RCC 7860 (cell line): Measurements from ENCODE around the gene ZXDC.

Experiments
- DNase-seq: peaks from one replicate; pipeline ENCODE4 v3.0.0-alpha.2; 2015; ENCODE audit warnings: low spot score
- FAIRE-seq: peaks from 2 replicates; lab custom pipeline; 2012; peaks lifted over from hg19 to GRCh38; lab: Jason Lieb, UNC

The ZXDC gene

DNA sequence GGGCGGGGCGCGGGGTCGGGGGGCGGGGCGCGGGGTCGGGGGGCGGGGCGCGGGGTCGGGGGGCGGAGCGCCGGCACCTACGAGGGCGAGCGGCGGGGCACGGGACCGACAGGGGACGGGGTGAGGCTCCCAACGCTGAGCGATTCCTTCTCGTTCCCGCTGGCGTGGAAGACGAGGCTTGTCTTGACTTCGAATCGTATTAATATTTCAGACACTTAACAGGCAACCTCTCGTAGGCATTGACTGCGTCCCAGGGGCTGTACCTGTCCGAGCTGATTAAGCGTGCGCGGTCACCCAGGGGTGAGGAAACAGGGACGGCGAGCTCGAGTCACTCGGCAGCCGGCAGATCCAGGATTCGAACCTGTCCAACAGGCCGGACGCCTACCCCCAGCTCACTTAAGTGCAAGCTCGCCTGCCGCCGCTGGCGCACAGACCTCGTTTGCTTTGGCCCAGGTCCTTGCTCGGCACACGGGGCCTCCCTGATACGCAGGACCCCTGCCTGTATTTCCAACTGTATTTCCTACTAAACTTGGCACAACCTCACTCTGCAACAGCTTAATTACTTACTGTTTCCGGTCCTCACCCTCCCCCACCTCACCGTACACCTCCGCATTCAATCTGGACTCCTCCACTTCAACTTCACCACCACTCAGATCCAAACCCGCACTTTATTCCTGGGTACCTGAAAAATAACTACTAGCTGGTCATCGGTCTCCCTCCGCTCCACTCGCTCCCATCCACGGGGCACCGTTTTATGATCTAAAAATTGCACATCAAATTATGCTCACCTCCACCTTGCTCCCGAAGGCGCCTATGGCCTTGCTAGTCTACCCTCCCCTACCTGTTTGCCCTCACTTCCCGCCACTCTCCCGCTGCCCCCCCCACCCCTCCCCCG, 722 bp upstream of the ZXDC start:
- FAIRE-seq (no peak), DNase-seq (peak; percentile 6)

DNA sequence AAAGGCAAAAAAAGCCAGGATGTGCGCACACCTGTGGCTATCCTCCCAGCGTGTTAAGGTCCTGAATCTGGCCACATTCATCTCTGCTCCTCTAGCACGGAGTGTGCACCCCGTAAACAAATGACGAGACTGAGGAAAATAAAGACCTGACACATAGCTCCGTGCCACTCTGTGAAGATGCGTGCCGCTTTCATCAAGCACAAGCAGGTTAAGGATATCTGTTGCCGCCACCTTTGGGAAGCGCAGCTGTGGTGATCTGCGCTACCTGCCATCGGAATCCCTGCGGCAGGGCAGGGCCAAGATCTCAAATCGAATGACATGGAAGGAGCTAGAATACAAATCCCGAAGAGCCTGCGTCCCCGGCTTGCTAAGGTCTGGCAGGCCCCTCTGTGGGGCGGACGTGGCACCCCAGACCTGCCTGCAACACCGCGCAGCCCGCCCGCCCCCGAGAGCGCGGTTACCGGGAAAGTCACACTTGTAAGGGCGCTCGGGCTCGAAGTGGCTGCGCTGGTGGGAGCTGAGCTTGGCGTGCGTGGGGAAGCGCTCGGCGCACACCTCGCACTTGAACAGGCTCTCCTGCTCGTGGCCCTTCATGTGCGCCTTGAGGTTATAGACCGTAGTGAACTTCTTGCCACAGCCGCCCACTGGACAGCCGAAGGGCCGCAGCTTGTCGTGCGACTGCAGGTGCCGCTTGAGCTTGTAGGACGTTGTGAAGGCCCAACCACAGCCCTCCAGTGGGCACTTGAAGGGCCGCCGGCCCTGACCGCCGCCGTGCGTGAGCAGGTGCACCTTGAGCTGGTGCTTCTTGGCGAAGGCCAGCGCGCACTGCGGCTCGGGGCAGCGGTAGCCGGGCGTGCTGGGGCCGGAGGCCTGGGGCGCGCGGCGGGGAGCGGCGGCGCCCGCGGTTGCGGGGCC, 936 bp downstream of the ZXDC start:
- FAIRE-seq (no peak), DNase-seq (peak; percentile 29)

DNA sequence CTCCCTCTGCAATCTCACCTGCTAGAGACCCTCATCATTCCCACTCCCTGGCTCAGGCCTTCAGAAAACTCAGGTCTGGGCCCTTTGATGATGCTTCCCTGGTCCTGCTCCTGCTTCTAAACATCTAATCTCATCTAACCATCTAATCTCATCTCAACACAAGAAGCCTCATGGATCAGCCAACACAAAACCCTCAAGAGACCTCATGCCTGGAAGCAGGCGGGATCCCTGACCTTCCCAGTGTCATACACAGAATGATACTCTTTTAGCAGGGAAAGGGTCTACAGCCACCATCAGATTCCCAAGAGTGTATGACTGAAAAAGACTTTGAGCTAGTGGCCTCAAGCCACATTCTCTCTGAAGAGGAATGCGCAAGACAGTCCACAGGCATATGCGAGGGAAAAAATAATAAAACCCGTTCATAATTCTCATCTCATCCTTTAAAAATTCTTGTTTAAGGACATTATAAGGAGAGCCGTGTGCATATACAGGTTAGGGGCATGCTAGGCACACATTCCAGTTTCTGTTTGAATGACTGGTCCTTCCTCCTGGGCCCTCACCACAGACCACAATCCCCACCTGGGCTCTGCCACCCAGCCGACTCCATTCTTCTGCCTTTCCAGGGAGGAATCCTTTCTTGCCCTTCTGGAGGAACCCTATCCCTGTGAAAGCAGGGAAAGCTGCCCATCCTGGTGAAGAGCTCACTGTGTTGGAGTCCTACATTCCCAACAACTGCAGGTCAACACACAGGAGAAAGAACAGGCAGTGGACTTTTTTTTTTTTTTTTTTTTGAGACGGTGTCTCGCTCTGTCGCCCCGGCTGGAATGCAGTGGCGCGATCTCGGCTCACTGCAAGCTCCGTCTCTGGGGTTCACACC, 2.2 kb downstream of the ZXDC start:
- DNase-seq (no peak), FAIRE-seq (no peak)

DNA sequence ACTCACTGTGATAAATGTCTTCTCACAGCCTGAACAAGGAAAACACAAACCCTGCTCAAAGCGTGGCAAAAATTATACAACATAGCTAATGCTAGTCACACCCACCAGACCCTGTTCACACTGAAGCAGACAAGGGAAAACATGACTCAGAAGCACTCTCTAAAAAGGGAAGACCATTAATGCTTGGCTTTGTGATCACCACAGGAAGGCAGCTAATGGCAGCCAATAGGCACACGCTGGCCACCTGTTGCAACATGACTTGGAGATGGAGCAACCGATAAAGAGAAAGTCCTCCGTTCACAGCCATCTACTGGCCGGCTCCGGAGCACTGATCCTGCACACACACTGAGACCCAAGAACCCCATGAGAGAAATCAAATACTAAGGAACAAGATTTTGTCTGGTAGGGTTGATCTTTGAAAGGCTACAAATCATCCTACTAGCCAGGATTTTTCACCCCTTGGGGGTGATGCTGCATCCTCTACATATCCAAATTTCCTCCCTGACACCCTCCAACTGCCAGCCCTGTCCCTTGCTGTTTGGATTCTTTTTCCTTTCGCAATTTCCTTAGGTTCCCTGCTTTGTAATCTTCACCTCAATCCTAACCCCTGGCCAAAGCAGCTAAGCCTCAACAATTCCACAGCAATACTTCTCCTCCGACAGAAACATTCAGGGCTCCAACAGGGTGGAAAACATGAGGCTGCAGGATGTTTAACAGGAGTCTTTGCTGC, 3.2 kb downstream of the ZXDC start:
- DNase-seq (peak; percentile 24), FAIRE-seq (no peak)

DNA sequence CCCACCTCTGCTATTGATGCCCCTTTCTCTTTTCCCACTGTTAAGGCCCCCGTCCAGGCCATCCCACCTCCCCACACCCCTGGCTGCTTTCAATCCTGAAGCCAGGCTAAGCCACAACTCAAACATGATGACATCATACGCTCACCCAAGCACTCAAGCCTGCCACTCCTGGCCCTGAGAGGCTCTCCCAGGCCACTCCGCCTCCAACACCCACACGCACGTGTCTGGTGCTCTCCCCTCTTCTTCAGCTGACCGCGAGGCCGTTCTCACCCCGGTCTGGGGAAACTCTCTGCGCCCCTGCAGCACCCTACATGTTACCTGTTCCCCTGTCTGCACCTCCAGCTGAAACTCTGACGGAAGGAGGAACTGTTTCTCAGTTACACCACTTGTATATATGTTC, 6.2 kb downstream of the ZXDC start:
- FAIRE-seq, result no peak
- no peak for DNase-seq

DNA sequence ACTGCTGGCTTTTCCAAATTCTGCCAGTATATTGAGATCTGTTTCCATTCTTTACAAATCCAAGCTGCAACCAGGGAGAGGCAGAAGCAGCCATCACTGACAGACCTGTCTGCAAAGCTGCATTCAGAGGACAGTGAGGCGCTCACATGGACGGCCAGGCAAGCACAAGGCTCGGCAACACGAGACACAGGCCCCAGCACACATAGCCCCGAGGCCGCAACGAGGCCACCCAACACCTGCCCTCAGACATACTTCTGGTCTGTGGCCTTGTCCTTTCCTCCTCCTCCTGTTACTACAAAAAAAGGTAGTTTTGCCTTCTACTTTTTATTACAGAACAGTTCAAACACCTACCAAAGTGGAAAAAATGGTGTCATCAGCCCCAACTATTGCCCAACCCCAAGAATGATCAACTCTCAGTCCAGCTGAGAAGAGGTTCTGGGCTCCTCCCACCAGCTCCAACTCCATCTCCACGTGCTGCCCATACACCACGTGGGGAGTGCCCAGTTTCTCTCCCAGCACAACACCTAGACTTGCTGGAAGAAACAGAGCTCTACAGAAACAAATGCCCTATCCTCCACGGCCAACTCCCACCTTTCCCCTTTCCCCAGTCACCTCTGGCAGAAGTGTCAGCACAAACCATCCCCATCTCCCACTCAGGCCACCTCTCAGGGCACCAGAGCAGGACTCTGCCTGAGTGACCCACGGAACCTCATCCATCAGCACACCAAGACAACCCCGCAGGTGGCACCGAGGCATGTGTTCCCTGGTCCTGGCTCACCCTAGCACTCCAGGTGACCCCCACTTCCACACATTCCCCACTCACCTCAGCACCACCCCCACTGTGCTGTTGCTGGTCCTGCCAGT, 7.4 kb downstream of the ZXDC start:
- FAIRE-seq (no peak), DNase-seq (no peak)

DNA sequence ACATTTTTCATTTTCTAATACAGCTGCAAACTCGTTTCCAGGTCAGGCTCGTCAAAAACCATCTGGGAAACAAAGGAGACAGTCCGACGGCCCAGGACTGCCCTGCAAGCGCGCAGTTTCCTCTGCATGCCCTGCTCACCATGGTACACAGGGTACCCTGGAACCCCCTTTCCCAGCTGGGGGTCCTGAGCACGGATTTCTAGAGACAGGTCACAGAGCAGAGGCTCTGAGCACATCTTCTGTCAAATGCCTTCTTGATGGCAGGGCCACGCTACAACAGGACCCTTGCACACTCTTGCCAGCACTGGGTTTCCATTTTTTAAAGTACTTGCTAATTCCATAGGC, 8.1 kb downstream of the ZXDC start:
- FAIRE-seq, result no peak
- DNase-seq, result no peak

DNA sequence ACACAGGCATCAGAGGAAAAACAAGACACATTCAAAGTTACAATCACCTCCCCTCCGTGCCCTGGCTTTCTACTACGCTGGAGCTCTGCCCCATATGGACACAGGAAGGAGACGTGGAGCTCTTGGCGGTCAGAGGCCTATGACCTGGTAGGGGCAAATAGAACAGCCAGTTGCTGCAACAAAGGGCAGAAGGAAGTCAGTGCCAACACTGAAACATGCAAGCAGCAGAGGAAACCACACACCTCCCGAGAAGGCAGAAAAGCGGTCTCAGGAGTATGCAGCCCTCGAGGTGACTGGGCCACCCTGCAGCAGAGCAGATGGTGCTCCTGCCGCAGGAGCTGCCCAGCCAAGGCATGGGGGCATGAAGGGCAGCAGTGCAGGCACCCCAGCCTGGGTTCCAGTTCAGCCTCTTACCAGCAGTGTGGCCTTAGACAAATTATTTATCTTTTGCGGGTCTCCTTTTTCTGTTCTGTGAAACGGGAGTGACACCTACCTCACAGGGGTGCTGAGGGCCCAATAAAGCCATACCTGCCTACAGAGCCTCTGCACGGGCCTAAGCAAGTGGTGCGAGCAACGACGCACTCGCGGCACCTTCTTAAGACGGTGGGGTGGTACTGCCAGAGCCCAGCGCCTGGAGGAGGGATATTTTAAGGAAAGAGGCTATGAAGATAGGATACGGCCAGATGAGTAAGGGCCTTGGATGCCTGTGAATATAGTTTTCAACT, 8.6 kb downstream of the ZXDC start:
- FAIRE-seq (no peak), DNase-seq (no peak)

DNA sequence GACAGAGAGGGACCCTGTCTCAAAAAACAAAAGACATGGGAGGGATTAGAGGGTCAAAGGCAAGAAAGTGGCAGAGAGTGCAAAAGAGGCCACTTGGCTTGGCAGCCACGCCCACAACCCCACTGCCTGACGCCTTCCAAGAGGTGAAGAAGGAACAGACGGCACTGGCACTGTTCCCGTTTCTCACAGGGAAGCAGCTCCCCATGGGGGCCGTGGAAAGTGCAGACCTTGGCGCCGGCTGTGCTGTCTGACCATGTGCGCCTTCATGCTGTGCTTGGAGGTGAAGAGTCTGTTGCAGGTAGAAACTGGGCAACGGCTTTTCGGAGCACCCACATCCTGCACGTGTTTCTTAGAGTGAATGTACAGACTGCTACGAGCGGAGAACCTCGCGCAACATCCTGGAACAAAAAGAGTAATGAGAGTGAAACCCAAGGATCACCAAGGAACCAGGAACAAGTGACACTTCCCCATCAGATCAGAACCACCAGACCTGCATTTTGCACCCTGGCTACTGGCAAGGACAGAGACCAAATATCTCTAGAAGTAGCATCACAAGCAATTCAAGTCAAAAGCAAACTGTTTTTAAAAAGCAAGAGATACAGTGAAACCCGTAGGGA, 9.7 kb downstream of the ZXDC start:
- FAIRE-seq, result no peak
- DNase-seq, result no peak

DNA sequence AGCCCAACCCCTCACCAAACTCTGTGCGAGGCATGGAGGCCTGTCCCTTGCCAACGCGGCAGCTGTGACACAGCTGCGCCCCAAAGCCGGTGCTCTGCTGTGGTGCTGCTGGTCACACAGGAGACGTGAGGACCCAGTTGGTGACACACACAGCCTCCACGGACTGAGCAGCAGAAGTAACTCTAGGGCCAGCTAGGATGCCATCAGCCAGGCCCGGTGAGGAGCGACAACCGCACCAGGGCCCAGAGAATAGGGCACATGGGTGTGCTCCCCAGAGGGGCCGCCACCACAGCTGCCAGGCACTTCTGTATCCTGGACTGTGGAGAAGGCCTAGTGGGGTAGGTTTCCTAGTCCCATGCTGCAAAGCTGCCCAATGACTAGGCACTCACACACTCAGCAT, 10.7 kb downstream of the ZXDC start:
- DNase-seq (no peak), FAIRE-seq (no peak)

DNA sequence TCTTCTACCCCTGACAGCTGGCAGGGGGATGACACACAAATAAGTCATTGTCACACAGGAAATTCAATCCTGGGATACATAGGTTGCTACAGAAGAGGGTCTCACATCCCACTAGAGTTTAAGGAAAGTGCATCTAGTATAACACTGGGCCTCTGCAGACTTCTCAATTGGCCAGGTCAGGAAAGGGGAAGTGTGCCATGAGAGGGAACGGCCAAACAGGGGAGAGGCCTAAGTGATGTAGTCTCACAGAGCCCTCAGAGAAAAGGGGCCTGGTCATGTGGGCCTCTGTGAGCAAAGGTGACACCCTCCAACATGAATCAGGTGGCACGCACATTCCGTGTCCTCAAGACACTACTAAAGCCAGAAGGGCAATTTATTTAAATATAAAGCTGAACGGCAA, 11.2 kb downstream of the ZXDC start:
- FAIRE-seq, result no peak
- no peak for DNase-seq

DNA sequence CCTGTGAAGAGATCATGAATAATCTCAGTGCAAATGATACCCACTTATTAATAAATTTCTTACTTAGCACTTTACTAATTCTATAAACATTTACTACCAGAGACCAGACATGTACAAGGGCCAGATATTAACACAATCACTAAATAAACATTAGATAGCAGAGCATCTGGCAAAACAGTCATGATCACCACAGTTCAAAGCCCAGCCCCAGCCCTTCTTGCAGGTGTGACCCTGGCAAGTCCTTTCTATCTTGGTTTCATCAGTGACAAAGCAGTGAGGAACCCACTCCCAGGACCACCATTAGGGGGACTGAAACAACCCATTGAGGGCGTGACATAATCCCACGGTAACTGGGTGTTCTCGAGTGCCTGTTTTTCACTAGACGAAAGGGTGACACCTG, 11.6 kb downstream of the ZXDC start:
- no peak for FAIRE-seq
- DNase-seq, result no peak

DNA sequence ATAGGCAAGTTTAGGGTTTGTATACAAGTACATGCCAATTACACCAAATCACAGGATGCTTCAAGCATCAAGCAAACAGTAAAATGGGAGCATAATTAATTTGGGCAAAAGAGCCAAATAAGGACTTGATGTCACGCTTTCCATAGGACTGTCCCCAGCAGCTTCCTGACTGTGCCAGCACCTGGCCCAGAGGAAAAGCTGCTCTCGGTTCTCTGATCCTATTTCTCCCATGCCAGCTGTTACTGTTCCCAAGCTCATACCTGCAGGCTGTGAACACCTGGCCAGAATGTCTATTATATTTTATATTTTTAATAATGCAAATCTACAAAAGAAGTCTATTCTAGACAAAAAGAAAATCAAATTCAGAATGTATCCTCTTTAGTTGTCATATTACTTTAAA, 12.2 kb downstream of the ZXDC start:
- no peak for FAIRE-seq
- DNase-seq, result no peak

DNA sequence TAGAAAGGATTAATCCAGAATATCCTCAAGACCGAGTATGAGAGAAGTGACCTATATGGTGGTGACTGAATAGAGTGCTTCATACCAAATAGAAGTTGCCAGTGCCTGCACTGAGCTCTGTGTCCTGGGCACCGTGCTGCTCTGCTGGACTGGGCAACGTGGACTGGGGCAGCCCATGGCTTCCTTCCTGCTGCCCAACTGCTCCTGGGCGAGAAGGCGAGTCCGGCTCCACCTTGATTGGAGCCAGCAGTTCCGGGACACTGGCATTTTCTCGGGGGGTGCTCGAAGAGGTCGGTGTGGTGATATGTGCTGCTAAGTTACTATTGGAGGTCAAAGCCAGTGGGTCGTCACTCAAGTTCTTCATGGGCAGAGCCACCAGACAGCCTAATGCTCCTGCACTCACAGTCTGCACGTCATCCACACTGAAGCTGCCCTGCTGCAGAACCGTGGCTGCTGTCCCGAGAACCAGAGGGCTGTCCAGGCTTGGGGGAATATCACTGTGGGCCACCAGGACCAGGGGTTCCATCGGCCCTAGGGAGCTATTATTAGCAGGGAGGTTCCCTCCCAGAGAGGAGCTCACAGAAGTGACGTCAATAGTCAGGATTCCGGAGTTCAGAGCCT, 14.1 kb downstream of the ZXDC start:
- DNase-seq, result no peak
- no peak for FAIRE-seq

DNA sequence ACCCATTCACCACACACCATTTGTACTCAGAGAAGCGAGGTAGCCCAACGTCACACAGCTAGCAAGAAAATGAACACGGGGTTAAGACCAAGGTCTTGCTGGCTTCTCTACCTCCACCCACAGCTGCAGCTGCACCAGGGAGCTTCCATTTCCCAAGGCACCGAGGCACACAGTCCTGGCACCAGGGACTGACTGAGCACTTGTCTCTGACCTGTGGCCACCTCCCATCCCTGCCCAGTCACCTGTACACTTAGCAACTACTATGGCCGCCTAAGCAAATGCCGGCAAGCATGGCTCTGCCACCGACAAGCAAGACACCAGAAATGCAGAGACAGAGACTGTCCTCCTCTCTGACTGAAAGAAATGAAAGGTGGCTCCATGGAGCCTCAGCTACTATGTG, 15.3 kb downstream of the ZXDC start:
- FAIRE-seq (no peak), DNase-seq (no peak)

DNA sequence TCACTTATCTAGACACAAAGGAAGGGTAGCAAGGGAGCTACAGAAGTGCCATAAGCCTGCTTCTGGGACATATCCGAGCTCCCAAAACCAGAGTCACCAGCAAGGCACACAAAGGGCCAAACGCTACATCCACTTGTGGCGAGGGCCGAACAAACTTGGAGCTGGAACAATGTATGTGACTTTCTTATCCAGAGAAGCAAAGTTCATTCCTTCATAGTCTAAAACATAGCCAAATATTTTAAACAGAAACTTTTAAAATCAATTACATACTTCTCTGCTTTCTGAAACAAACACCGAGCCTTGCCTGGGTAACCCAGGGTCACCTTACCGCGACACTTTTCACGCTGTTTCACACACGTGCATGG, 15.9 kb downstream of the ZXDC start:
- DNase-seq, result no peak
- FAIRE-seq, result no peak

DNA sequence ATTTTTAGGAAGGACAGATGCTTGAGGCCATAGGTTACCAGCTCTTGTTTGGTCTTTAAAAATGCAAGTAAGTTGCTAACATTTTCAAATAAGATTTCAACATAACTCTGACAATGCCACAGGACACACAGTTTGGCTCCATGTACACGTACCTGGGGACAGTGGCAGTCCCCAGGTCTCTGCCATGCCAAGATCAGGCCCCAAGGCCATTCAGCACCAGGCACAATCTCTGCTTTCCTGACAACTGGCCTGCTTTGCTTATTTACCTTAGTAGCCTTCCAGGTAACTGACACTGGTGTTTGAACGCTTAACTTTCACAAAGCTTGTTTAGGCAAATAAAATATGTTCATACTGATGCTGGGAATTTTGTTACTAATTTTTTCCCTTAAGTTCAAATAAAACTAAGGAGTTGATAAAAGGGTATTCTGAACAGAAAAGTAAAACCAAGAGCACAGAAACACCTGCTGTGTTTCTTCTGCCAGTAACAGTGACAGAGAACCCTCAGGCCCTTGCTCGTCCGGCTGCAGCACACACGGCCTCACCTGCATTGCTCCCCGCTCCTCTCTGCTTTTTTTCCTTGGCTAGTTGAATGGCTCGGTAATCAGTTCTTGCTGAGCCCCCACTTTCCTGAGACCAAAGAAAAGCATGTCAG, 16.5 kb downstream of the ZXDC start:
- DNase-seq (no peak), FAIRE-seq (no peak)
